Measurements from ENCODE around the gene TNFAIP8. TPM values are rescaled to one million over a fixed set of nuclear protein-coding genes. Genes with fewer than 3 reads are reported as not detected.

TNFAIP8 gene
- polyA plus RNA-seq, 1 experiment = 11.3 TPM

DNA sequence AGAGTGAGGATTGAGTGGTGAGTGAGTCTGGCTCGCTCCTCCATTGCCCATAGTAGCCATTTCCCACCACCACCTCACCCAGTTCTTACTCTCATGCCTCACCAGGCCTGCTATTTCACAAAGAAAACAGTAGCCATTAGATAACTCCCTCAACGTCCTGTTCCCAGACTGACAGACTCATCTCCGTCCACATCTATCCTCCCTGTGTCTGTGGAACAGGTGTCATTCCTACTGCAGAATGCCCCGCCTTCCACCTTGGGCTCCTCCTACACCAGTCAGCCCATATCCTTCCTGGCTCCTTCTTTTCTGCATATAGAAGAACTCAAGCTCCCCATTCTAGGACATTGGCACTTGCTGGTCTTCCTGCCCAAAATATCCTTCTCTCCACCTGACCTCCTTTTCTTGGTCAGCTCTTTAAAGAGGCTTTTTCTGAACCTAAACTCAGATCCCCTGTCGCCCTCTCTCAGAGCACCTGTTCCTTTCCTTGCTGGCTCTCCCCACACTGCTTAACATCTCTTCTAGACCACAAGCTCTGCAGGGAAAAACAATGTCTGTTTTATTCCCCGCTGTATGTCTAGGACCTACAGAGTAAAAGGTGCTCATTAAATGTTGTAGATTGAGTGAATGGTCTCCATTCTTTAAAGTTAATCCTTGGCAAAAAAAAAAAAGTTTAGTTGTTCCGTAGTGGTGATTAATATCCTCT, 3.2 kb downstream of the TNFAIP8 start:
- Histone ChIP-seq H3K27me3 (ENCODE audit: control insufficient read depth, insufficient read depth, low read length) (no peaks in the 10 kb centered on the region), H3K4me3 (ENCODE audit: low read depth, low read length) (no peak overlapping the region), H3K36me3 (ENCODE audit: control insufficient read depth, insufficient read depth, low read length) (no peaks in the 10 kb centered on the region)
- TF ChIP-seq, protein P1, sequence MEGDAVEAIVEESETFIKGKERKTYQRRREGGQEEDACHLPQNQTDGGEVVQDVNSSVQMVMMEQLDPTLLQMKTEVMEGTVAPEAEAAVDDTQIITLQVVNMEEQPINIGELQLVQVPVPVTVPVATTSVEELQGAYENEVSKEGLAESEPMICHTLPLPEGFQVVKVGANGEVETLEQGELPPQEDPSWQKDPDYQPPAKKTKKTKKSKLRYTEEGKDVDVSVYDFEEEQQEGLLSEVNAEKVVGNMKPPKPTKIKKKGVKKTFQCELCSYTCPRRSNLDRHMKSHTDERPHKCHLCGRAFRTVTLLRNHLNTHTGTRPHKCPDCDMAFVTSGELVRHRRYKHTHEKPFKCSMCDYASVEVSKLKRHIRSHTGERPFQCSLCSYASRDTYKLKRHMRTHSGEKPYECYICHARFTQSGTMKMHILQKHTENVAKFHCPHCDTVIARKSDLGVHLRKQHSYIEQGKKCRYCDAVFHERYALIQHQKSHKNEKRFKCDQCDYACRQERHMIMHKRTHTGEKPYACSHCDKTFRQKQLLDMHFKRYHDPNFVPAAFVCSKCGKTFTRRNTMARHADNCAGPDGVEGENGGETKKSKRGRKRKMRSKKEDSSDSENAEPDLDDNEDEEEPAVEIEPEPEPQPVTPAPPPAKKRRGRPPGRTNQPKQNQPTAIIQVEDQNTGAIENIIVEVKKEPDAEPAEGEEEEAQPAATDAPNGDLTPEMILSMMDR (IDR thresholded peaks at IDR 0.05; ENCODE audit: insufficient read depth, low read depth, low read length) = no peak
- no peak for DNase-seq (ENCODE audit: low read depth)
- CTCF ChIA-PET = interaction anchor here (1.8 to 4.8 kb wide), 3 partner anchors 22 to 53 kb away, joined by 5 to 27 read pairs (median 7); no protein-coding TSS in a partner anchor
- POLR2A ChIA-PET = no interaction called here

DNA sequence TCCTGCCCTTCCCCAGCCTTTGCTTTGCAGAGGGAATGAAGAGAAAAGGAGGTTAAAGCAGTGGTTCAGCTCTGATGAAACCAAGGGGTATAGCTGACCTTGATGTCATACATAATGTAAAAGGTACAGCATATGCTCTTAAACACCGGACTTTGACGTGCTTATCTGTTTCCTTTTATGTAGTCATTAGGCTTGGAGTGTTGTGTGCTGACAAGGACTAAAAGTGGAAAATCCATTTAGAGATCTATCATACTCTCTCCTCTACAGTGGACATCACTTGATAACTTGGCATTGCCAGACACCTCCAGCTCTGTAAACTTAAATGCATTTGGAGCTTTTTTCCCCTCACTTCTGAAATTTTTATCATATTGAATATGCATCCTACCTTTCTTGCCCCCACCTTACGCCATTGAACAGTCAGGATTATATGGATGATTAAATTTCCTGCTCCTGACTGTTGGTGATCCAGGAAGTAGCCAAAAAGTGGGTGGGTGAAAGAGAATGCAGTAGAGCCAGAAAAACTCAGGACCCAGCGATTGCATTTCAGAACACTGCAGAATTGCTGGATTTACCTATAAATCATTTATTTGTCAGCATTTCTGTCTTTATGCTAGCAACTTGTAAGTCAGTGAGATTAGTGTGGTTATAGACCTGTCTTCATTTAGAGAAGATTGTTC, 4.1 kb downstream of the TNFAIP8 start:
- Histone ChIP-seq H3K4me3 (ENCODE audit: low read depth, low read length) (no peak overlapping the region), H3K27me3 (ENCODE audit: control insufficient read depth, insufficient read depth, low read length) (no peaks in the 10 kb centered on the region), H3K36me3 (ENCODE audit: control insufficient read depth, insufficient read depth, low read length) (no peaks in the 10 kb centered on the region)
- TF ChIP-seq, protein P1 (IDR thresholded peaks at IDR 0.05; ENCODE audit: insufficient read depth, low read depth, low read length) = no peak
- DNase-seq (ENCODE audit: low read depth) = no peak
- CTCF ChIA-PET = interaction anchor here (1.8 to 4.8 kb wide), 3 partner anchors 23 to 52 kb away, joined by 5 to 27 read pairs (median 7); no protein-coding TSS in a partner anchor
- POLR2A ChIA-PET = no interaction called here

DNA sequence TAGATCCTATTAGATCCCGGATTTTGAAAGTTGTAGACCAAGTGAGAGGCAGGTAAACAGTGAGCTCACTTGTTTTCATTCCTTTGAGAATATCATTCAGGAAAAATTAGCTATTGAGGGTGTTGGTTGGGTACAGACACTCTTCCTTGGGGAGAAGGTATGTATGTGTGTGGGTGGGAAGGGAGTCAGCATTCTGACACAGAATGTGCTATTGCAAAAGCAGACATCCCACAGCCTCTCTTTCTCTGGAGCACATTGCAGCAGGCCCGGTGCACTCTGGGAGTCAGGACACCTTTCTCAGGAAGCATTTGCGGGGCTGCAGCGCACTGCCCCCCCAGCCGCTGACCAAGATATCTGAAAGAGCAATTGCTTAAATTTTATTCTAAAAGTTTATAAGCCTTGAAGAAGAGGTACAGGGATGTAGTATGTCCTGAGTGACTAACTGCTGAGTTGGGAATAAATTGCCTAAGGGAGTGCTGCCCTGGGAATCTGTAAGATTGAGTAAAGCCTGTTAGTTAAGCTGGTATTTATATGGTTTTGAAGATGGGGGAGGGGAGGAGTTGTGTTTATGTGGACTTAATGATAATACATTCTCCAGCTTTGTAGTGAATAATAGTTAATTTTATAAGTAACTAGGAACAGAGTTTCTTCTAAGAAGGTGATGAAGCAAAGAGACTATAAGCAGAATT, 5.2 kb downstream of the TNFAIP8 start:
- no peak overlapping the region for H3K4me3 ChIP-seq (ENCODE audit: low read depth, low read length)
- ChIA-PET POLR2A (interaction anchor here (0.5 kb wide), 2 partner anchors 37 to 1147 kb away, joined by 4 to 5 read pairs; no protein-coding TSS in a partner anchor), CTCF (interaction anchor here (1.0 to 4.8 kb wide), 5 partner anchors 10 to 373 kb away, joined by 3 to 27 read pairs (median 3); partner anchors contain the start of gene DTWD2)
- no peak for DNase-seq (ENCODE audit: low read depth)
- no peaks in the 10 kb centered on the region for H3K27me3 ChIP-seq (ENCODE audit: control insufficient read depth, insufficient read depth, low read length)
- TF ChIP-seq, protein P1 (IDR thresholded peaks at IDR 0.05; ENCODE audit: insufficient read depth, low read depth, low read length) = no peak
- no peaks in the 10 kb centered on the region for H3K36me3 ChIP-seq (ENCODE audit: control insufficient read depth, insufficient read depth, low read length)

DNA sequence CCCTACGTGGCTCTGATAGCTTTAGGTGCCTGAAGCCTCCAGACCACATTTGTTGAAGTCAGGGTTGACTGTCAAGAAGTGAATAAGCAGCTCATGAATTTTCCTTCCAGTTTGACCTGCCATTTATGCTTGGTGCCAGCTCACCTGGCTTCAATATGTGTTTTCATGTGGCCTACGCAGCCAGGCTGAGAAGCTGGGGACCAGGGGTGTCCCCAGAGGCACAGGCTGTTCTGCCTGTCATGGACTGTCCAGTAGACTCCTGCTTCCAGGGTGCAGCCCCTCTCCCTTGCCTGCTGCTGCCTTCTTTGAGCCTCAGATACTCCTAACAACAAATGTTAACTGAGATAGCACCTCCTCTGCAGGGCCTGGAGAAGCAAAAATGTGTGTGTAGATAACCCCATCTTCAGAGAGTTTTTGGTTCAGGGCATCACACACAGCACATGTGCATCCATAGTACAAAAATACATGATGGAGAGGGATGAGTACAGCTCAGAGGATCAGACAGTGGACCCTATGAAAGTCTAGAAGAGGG, 5.8 kb downstream of the TNFAIP8 start:
- POLR2A ChIA-PET = no interaction called here
- no peaks in the 10 kb centered on the region for H3K36me3 ChIP-seq (ENCODE audit: control insufficient read depth, insufficient read depth, low read length)
- TF ChIP-seq, protein P1 (IDR thresholded peaks at IDR 0.05; ENCODE audit: insufficient read depth, low read depth, low read length) = no peak
- no peaks in the 10 kb centered on the region for H3K27me3 ChIP-seq (ENCODE audit: control insufficient read depth, insufficient read depth, low read length)
- no peak for DNase-seq (ENCODE audit: low read depth)
- no peak overlapping the region for H3K4me3 ChIP-seq (ENCODE audit: low read depth, low read length)
- CTCF ChIA-PET = interaction anchor here (1.0 to 4.8 kb wide), 5 partner anchors 11 to 373 kb away, joined by 3 to 27 read pairs (median 3); partner anchors contain the start of gene DTWD2
